Neural cell (in vitro differentiated cells): ENCODE results near the gene KLHL28. TPM values are rescaled to one million over a fixed set of nuclear protein-coding genes. Genes with fewer than 3 reads are reported as not detected.
A peak's percentile ranks its signal among the peaks of the same experiment; 100 is the strongest.

Source experiments
- H2AFZ ChIP-seq: fragments of 200-600, 300-800 bp; sonication (generic), shearing (Covaris generic); 2 replicates; pipeline ENCODE4 v1.6.0; 2014; ENCODE audit warnings: low read depth, mild to moderate bottlenecking, antibody characterized with exemption, low read length, moderate library complexity
- H3F3A ChIP-seq: fragments of 200-600 bp; shearing (Covaris generic); 2 replicates; pipeline ENCODE4 v1.6.1; 2016; ENCODE audit warnings: mild to moderate bottlenecking, moderate library complexity, mixed read lengths, antibody characterized with exemption, low read length; ENCODE audit not compliant: insufficient read depth, poor library complexity, severe bottlenecking
- H3K27ac ChIP-seq: fragments of 200-600, 300-800 bp; sonication (generic), shearing (Covaris generic); 2 replicates; pipeline ENCODE4 v1.5.1; 2014; ENCODE audit warnings: mild to moderate bottlenecking, low read length, moderate library complexity
- H3K27me3 ChIP-seq: fragments of 300-800, 200-600 bp; sonication (generic), shearing (Covaris generic); 2 replicates; pipeline ENCODE4 v1.6.0; 2014; ENCODE audit warnings: mild to moderate bottlenecking, low read depth, low read length, moderate library complexity; ENCODE audit not compliant: insufficient read depth
- H3K36me3 ChIP-seq: fragments of 300-800, 200-600 bp; sonication (generic), shearing (Covaris generic); 2 replicates; pipeline ENCODE4 v1.5.1; 2014; ENCODE audit warnings: mild to moderate bottlenecking, antibody characterized with exemption, low read length, moderate library complexity; ENCODE audit not compliant: insufficient read depth
- H3K4me2 ChIP-seq: fragments of 300-800, 200-600 bp; sonication (generic), shearing (Covaris generic); 2 replicates; pipeline ENCODE4 v1.6.0; 2014; ENCODE audit warnings: mild to moderate bottlenecking, low read length
- H3K4me3 ChIP-seq: fragments of 300-800, 200-600 bp; sonication (generic), shearing (Covaris generic); 2 replicates; pipeline ENCODE4 v1.5.1; 2014; ENCODE audit warnings: mild to moderate bottlenecking, low read length, moderate library complexity
- H3K79me2 ChIP-seq: fragments of 200-600 bp; shearing (Covaris generic); replicated peaks from 2 replicates; pipeline ENCODE4 v1.6.0; 2014; ENCODE audit warnings: mild to moderate bottlenecking, low read length, moderate library complexity; ENCODE audit not compliant: insufficient read depth
- H3K9ac ChIP-seq: fragments of 300-800, 200-600 bp; sonication (generic), shearing (Covaris generic); 2 replicates; pipeline ENCODE4 v1.6.1; 2016; ENCODE audit warnings: mild to moderate bottlenecking, low read length, mixed read lengths
- H3K9me2 ChIP-seq: fragments of 200-600 bp; shearing (Covaris generic); 2 replicates; pipeline ENCODE4 v1.6.1; 2016; ENCODE audit warnings: mild to moderate bottlenecking, low read length, mixed read lengths; ENCODE audit not compliant: insufficient read depth
- H3K9me3 ChIP-seq: fragments of 200-600, 300-800 bp; sonication (generic), shearing (Covaris generic); 2 replicates; pipeline ENCODE4 v1.6.1; 2016; ENCODE audit warnings: mild to moderate bottlenecking, mixed run types, low read length, moderate library complexity, mixed read lengths
- H4K20me1 ChIP-seq: fragments of 200-600 bp; shearing (Covaris generic); 2 replicates; pipeline ENCODE4 v1.6.1; 2016; ENCODE audit warnings: mild to moderate bottlenecking, mixed run types; ENCODE audit not compliant: insufficient read depth
- EP300 ChIP-seq: fragments of 450-650 bp; conservative IDR thresholded peaks from 2 replicates; pipeline ENCODE4 v1.6.1; 2014; ENCODE audit warnings: antibody characterized with exemption, mild to moderate bottlenecking, moderate library complexity; ENCODE audit not compliant: poor library complexity, severe bottlenecking
- EZH2 ChIP-seq: fragments of 200-600, 300-800 bp; shearing (Covaris generic), sonication (generic); IDR thresholded peaks from 2 replicates; pipeline ENCODE4 v1.6.1; 2014; ENCODE audit warnings: antibody characterized with exemption, low read length, borderline replicate concordance, mild to moderate bottlenecking; ENCODE audit not compliant: insufficient read depth, poor library complexity, severe bottlenecking
- MXI1 ChIP-seq: fragments of 450-650 bp; conservative IDR thresholded peaks from 2 replicates; pipeline ENCODE4 v1.6.1; 2014; ENCODE audit warnings: antibody characterized with exemption, mild to moderate bottlenecking; ENCODE audit not compliant: poor library complexity, severe bottlenecking
- POLR2AphosphoS5 ChIP-seq: IDR thresholded peaks from 2 replicates; pipeline ENCODE4 v1.6.1; 2012
- RAD21 ChIP-seq: fragments of 450-650 bp; conservative IDR thresholded peaks from 2 replicates; pipeline ENCODE4 v1.6.1; 2014; ENCODE audit warnings: antibody characterized with exemption, mild to moderate bottlenecking, moderate library complexity
- SMC3 ChIP-seq: fragments of 450-650 bp; conservative IDR thresholded peaks from 2 replicates; pipeline ENCODE4 v1.6.1; 2014; ENCODE audit warnings: antibody characterized with exemption, mild to moderate bottlenecking, moderate library complexity; ENCODE audit not compliant: poor library complexity
- TAF1 ChIP-seq: IDR thresholded peaks from 2 replicates; pipeline ENCODE4 v1.6.1; 2012; ENCODE audit warnings: low read depth
- polyA plus RNA-seq: library from polyadenylated mRNA; depleted of rRNA; stranded (reverse); fragments of >200 nt; gene quantifications from 2 replicates; pipeline ENCODE4 v1.2.3, GENCODE V29; 2014
- TF ChIP-seq, protein P1 (sequence below): IDR thresholded peaks from 2 replicates; pipeline ENCODE4 v1.6.1; 2012; ENCODE audit warnings: borderline replicate concordance
- TF ChIP-seq, protein P2 (sequence below): fragments of 450-650 bp; IDR thresholded peaks from 2 replicates; pipeline ENCODE4 v1.5.1; 2014; ENCODE audit warnings: antibody characterized with exemption, mild to moderate bottlenecking, moderate library complexity; ENCODE audit not compliant: poor library complexity, severe bottlenecking

KLHL28 gene
- polyA plus RNA-seq, 1 donor from 2014 or later = 17.4 TPM

- no peak for TF ChIP-seq TAF1
- H3K4me2 ChIP-seq = no peak overlapping the region
- H3K79me2 ChIP-seq = peaks cover 96% of the 10 kb centered on the region
- no peaks in the 10 kb centered on the region for H3K9me3 ChIP-seq
- peaks cover 3% of the 10 kb centered on the region for H4K20me1 ChIP-seq
- no peak overlapping the region for H3K9ac ChIP-seq
- no peak overlapping the region for H2AFZ ChIP-seq
- no peaks in the 10 kb centered on the region for H3K9me2 ChIP-seq
- H3K4me3 ChIP-seq = no peak overlapping the region
- no peaks in the 10 kb centered on the region for H3K36me3 ChIP-seq
- H3F3A ChIP-seq = no peaks in the 10 kb centered on the region
- no peaks in the 10 kb centered on the region for H3K27me3 ChIP-seq
- no peak overlapping the region for H3K27ac ChIP-seq
Observed at GRCh38 chr14:44970907-44971306, 9.2 kb upstream of the KLHL28 start.

DNA sequence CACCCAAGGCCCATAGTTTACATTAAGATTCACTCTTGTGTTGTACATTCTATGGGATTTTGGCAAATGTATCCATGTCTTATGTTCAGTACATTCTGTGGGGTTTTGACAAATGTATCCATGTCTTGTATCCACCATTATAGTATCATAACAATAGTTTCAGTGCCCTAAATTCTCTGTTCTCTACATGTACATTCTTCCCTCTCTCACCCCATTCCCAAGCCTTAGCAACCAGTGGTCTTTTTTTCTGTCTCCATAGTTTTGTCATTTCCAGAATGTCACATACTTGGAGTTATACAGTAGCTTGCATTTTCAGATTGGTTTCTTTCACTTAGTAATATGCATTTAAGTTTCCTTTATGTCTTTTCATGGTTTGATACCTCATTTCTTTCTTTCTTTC, 7.0 kb upstream of the KLHL28 start:
- no peaks in the 10 kb centered on the region for H3K9me2 ChIP-seq
- H3K27me3 ChIP-seq = no peaks in the 10 kb centered on the region
- no peak overlapping the region for H3K4me2 ChIP-seq
- no peak overlapping the region for H3K9ac ChIP-seq
- TF ChIP-seq, protein P1, sequence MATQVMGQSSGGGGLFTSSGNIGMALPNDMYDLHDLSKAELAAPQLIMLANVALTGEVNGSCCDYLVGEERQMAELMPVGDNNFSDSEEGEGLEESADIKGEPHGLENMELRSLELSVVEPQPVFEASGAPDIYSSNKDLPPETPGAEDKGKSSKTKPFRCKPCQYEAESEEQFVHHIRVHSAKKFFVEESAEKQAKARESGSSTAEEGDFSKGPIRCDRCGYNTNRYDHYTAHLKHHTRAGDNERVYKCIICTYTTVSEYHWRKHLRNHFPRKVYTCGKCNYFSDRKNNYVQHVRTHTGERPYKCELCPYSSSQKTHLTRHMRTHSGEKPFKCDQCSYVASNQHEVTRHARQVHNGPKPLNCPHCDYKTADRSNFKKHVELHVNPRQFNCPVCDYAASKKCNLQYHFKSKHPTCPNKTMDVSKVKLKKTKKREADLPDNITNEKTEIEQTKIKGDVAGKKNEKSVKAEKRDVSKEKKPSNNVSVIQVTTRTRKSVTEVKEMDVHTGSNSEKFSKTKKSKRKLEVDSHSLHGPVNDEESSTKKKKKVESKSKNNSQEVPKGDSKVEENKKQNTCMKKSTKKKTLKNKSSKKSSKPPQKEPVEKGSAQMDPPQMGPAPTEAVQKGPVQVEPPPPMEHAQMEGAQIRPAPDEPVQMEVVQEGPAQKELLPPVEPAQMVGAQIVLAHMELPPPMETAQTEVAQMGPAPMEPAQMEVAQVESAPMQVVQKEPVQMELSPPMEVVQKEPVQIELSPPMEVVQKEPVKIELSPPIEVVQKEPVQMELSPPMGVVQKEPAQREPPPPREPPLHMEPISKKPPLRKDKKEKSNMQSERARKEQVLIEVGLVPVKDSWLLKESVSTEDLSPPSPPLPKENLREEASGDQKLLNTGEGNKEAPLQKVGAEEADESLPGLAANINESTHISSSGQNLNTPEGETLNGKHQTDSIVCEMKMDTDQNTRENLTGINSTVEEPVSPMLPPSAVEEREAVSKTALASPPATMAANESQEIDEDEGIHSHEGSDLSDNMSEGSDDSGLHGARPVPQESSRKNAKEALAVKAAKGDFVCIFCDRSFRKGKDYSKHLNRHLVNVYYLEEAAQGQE = no peak
- TF ChIP-seq TAF1 = no peak
- TF ChIP-seq, protein P2, sequence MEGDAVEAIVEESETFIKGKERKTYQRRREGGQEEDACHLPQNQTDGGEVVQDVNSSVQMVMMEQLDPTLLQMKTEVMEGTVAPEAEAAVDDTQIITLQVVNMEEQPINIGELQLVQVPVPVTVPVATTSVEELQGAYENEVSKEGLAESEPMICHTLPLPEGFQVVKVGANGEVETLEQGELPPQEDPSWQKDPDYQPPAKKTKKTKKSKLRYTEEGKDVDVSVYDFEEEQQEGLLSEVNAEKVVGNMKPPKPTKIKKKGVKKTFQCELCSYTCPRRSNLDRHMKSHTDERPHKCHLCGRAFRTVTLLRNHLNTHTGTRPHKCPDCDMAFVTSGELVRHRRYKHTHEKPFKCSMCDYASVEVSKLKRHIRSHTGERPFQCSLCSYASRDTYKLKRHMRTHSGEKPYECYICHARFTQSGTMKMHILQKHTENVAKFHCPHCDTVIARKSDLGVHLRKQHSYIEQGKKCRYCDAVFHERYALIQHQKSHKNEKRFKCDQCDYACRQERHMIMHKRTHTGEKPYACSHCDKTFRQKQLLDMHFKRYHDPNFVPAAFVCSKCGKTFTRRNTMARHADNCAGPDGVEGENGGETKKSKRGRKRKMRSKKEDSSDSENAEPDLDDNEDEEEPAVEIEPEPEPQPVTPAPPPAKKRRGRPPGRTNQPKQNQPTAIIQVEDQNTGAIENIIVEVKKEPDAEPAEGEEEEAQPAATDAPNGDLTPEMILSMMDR = no peak
- TF ChIP-seq SMC3 = no peak
- no peak for TF ChIP-seq MXI1
- no peak for TF ChIP-seq EZH2
- TF ChIP-seq POLR2AphosphoS5 = no peak
- TF ChIP-seq EP300 = no peak
- TF ChIP-seq RAD21 = no peak
- peak overlapping the region; percentile 65 for H3K4me3 ChIP-seq
- H4K20me1 ChIP-seq = peaks cover 3% of the 10 kb centered on the region
- H3K9me3 ChIP-seq = no peaks in the 10 kb centered on the region
- no peaks in the 10 kb centered on the region for H3K36me3 ChIP-seq
- H2AFZ ChIP-seq = no peak overlapping the region
- peaks cover 100% of the 10 kb centered on the region for H3K79me2 ChIP-seq
- no peaks in the 10 kb centered on the region for H3F3A ChIP-seq
- no peak overlapping the region for H3K27ac ChIP-seq
